Karpas-422 (cell line): ENCODE results near the gene RSRP1. TPM values are rescaled to one million over a fixed set of nuclear protein-coding genes. Genes with fewer than 3 reads are reported as not detected.

Source experiments
- DNase-seq: peaks from one replicate; pipeline ENCODE4 v3.0.0-alpha.2; 2015
- H2AFZ ChIP-seq: fragments of 200-600 bp; sonication (generic); 2 replicates; pipeline ENCODE4 v1.6.1; 2014; ENCODE audit warnings: antibody characterized with exemption, low read length, mixed read lengths
- H3K27ac ChIP-seq: fragments of 200-600 bp; sonication (generic); 2 replicates; pipeline ENCODE4 v1.5.1; 2014; ENCODE audit warnings: mild to moderate bottlenecking, low read length, moderate library complexity
- H3K27me3 ChIP-seq: fragments of 200-600 bp; sonication (generic); 2 replicates; pipeline ENCODE4 v1.6.1; 2014; ENCODE audit warnings: low read length, mixed read lengths
- H3K36me3 ChIP-seq: fragments of 200-600 bp; sonication (generic); 2 replicates; pipeline ENCODE4 v1.6.1; 2014; ENCODE audit warnings: low read length, mixed read lengths; ENCODE audit not compliant: insufficient read depth
- H3K4me1 ChIP-seq: fragments of 200-600 bp; sonication (generic); 2 replicates; pipeline ENCODE4 v1.6.1; 2014; ENCODE audit warnings: mild to moderate bottlenecking, low read length, mixed read lengths
- H3K4me2 ChIP-seq: fragments of 200-600 bp; sonication (generic); 2 replicates; pipeline ENCODE4 v1.6.1; 2014; ENCODE audit warnings: low read length, low read depth, mild to moderate bottlenecking; ENCODE audit not compliant: poor library complexity, severe bottlenecking
- H3K4me3 ChIP-seq: fragments of 200-600 bp; sonication (generic); 2 replicates; pipeline ENCODE4 v1.5.1; 2014; ENCODE audit warnings: mild to moderate bottlenecking, antibody characterized with exemption, low read length, mixed read lengths
- H3K79me2 ChIP-seq: fragments of 200-600 bp; sonication (generic); 2 replicates; pipeline ENCODE4 v1.6.1; 2014; ENCODE audit warnings: mild to moderate bottlenecking, low read length, mixed read lengths
- H3K9ac ChIP-seq: fragments of 200-600 bp; sonication (generic); 2 replicates; pipeline ENCODE4 v1.6.0; 2014; ENCODE audit warnings: low read length
- H3K9me2 ChIP-seq: fragments of 200-600 bp; sonication (generic), shearing (Covaris generic); replicated peaks from 2 replicates; pipeline ENCODE4 v1.6.0; 2014; ENCODE audit warnings: mild to moderate bottlenecking, low read length, moderate library complexity; ENCODE audit not compliant: insufficient read depth
- H3K9me3 ChIP-seq: fragments of 300-700, 200-600 bp; sonication (generic); 2 replicates; pipeline ENCODE4 v1.6.1; 2014; ENCODE audit warnings: low read length, mixed read lengths
- H4K20me1 ChIP-seq: fragments of 200-600 bp; sonication (generic); 2 replicates; pipeline ENCODE4 v1.6.1; 2014; ENCODE audit warnings: mild to moderate bottlenecking, antibody characterized with exemption, low read length, low read depth; ENCODE audit not compliant: insufficient read depth
- total RNA-seq: library from RNA; depleted of rRNA; stranded (reverse); fragments of >200 nt; shearing (Covaris generic); gene quantifications from 2 replicates; pipeline ENCODE4 v1.2.3, GENCODE V29; 2014; ENCODE audit warnings: low replicate concordance

RSRP1 gene
- total RNA-seq, 1 experiment from 2014 or later, result 155 TPM

GRCh38 chr1:25197982-25198662 lies 49.1 kb downstream of the RSRP1 start:
- Histone ChIP-seq H3K9me2 (no peaks in the 10 kb centered on the region), H3K36me3 (no peaks in the 10 kb centered on the region), H3K4me1 (peaks cover 26% of the 10 kb centered on the region), H2AFZ (no peak overlapping the region), H4K20me1 (no peaks in the 10 kb centered on the region), H3K9me3 (no peaks in the 10 kb centered on the region), H3K27me3 (no peaks in the 10 kb centered on the region), H3K79me2 (no peaks in the 10 kb centered on the region), H3K9ac (peak overlapping the region; percentile 57), H3K4me2 (peak overlapping the region; percentile 76), H3K4me3 (peak overlapping the region; percentile 31), H3K27ac (no peak overlapping the region)
- no peak for DNase-seq

GRCh38 chr1:25197235-25197975 lies 49.8 kb downstream of the RSRP1 start:
- Histone ChIP-seq H3K4me1 (peaks cover 26% of the 10 kb centered on the region), H3K4me2 (peak overlapping the region; percentile 15), H2AFZ (peak overlapping the region; percentile 38; the same call in 1 of the 2 replicates), H3K27me3 (no peaks in the 10 kb centered on the region), H3K4me3 (no peak overlapping the region), H3K9ac (no peak overlapping the region), H3K79me2 (no peaks in the 10 kb centered on the region), H3K9me2 (no peaks in the 10 kb centered on the region), H3K27ac (no peak overlapping the region), H4K20me1 (no peaks in the 10 kb centered on the region), H3K36me3 (no peaks in the 10 kb centered on the region), H3K9me3 (no peaks in the 10 kb centered on the region)
- peak; percentile 48 for DNase-seq

- Histone ChIP-seq H3K27ac (no peak overlapping the region), H3K9me3 (no peaks in the 10 kb centered on the region), H3K79me2 (no peaks in the 10 kb centered on the region), H3K4me2 (no peak overlapping the region), H3K4me1 (peaks cover 26% of the 10 kb centered on the region), H3K4me3 (no peak overlapping the region), H3K9me2 (no peaks in the 10 kb centered on the region), H4K20me1 (no peaks in the 10 kb centered on the region), H2AFZ (no peak overlapping the region), H3K36me3 (no peaks in the 10 kb centered on the region), H3K9ac (no peak overlapping the region), H3K27me3 (no peaks in the 10 kb centered on the region)
- DNase-seq, result no peak
These were observed 50.4 kb downstream of the RSRP1 start for GRCh38 chr1:25196830-25197229.

- H3K4me2 ChIP-seq, result no peak overlapping the region
These were observed 51.4 kb downstream of the RSRP1 start for GRCh38 chr1:25195835-25196234.

GRCh38 chr1:25194572-25195020 lies 52.7 kb downstream of the RSRP1 start:
- Histone ChIP-seq H3K36me3 (no peaks in the 10 kb centered on the region), H3K9me3 (no peaks in the 10 kb centered on the region), H3K79me2 (no peaks in the 10 kb centered on the region), H3K27ac (no peak overlapping the region), H4K20me1 (no peaks in the 10 kb centered on the region), H2AFZ (no peak overlapping the region), H3K27me3 (no peaks in the 10 kb centered on the region), H3K4me1 (peaks cover 26% of the 10 kb centered on the region), H3K4me2 (no peak overlapping the region), H3K4me3 (no peak overlapping the region), H3K9ac (no peak overlapping the region), H3K9me2 (no peaks in the 10 kb centered on the region)
- DNase-seq, result no peak

More at GRCh38 chr1:25195835-25196234, 51.4 kb downstream of the RSRP1 start:
- no peaks in the 10 kb centered on the region for H3K9me3 ChIP-seq
- no peaks in the 10 kb centered on the region for H3K36me3 ChIP-seq
- H3K27ac ChIP-seq, result no peak overlapping the region
- H3K4me1 ChIP-seq, result peaks cover 26% of the 10 kb centered on the region
- H3K4me3 ChIP-seq, result no peak overlapping the region
- no peaks in the 10 kb centered on the region for H4K20me1 ChIP-seq
- H3K27me3 ChIP-seq, result no peaks in the 10 kb centered on the region
- H3K9me2 ChIP-seq, result no peaks in the 10 kb centered on the region
- no peaks in the 10 kb centered on the region for H3K79me2 ChIP-seq
- DNase-seq, result no peak
- H3K9ac ChIP-seq, result no peak overlapping the region
- no peak overlapping the region for H2AFZ ChIP-seq

- Histone ChIP-seq H4K20me1 (no peaks in the 10 kb centered on the region), H3K27me3 (no peaks in the 10 kb centered on the region), H3K4me2 (no peak overlapping the region), H3K9ac (no peak overlapping the region), H3K79me2 (no peaks in the 10 kb centered on the region), H3K27ac (no peak overlapping the region), H3K4me3 (no peak overlapping the region), H3K9me3 (no peaks in the 10 kb centered on the region), H3K4me1 (peaks cover 22% of the 10 kb centered on the region), H2AFZ (no peak overlapping the region), H3K36me3 (no peaks in the 10 kb centered on the region), H3K9me2 (no peaks in the 10 kb centered on the region)
- DNase-seq, result no peak
These were observed 53.2 kb downstream of the RSRP1 start for GRCh38 chr1:25194054-25194453.

GRCh38 chr1:25193229-25193628 lies 54.0 kb downstream of the RSRP1 start:
- H3K27ac ChIP-seq, result no peak overlapping the region
- no peaks in the 10 kb centered on the region for H3K36me3 ChIP-seq
- H3K27me3 ChIP-seq, result no peaks in the 10 kb centered on the region

More at GRCh38 chr1:25193229-25193628, 54.0 kb downstream of the RSRP1 start:
- H3K4me1 ChIP-seq, result peaks cover 14% of the 10 kb centered on the region
- H3K9me3 ChIP-seq, result no peaks in the 10 kb centered on the region
- H3K79me2 ChIP-seq, result no peaks in the 10 kb centered on the region
- no peaks in the 10 kb centered on the region for H4K20me1 ChIP-seq
- no peak overlapping the region for H3K4me2 ChIP-seq
- no peaks in the 10 kb centered on the region for H3K9me2 ChIP-seq
- no peak overlapping the region for H2AFZ ChIP-seq
- no peak overlapping the region for H3K4me3 ChIP-seq
- DNase-seq, result no peak
- no peak overlapping the region for H3K9ac ChIP-seq
